Stimulated activated CD8-positive, alpha-beta memory T cell treated with anti-CD3 and anti-CD28 coated beads, Interleukin-12 subunit alpha, Interleukin-12 subunit beta, amount 100 ng/mL, for 4 hours (primary cell): ENCODE results near the gene OXGR1.
"Not testable (repeated sequence)": the region's sequence is repeated elsewhere in the genome, so short reads cannot be mapped to it uniquely, and the experiment has no call there.

ENCODE experiments used
- DNase-seq: peaks from one replicate; pipeline ENCODE4 v3.0.0-alpha.2; 2020; ENCODE audit warnings: low read depth

The OXGR1 gene

GRCh38 chr13:97005625-97006262 lies 11.5 kb upstream of the OXGR1 start:
- DNase-seq: no peak

- DNase-seq: no peak
These were observed 10.6 kb upstream of the OXGR1 start for GRCh38 chr13:97004886-97005285.

- no peak for DNase-seq
These were observed 10.0 kb upstream of the OXGR1 start for GRCh38 chr13:97004096-97004876.

GRCh38 chr13:97003071-97003470 lies 8.8 kb upstream of the OXGR1 start:
- DNase-seq: no peak

- DNase-seq: no peak
These were observed 8.3 kb upstream of the OXGR1 start for GRCh38 chr13:97002581-97002980.

- no peak for DNase-seq
These were observed 7.4 kb upstream of the OXGR1 start for GRCh38 chr13:97001636-97002035.

GRCh38 chr13:97000295-97000925 lies 6.1 kb upstream of the OXGR1 start:
- no peak for DNase-seq

- DNase-seq: no peak
These were observed 4.8 kb upstream of the OXGR1 start for GRCh38 chr13:96999091-96999490.

GRCh38 chr13:96998051-96998450 lies 3.8 kb upstream of the OXGR1 start:
- no peak for DNase-seq

GRCh38 chr13:96996886-96997285 lies 2.6 kb upstream of the OXGR1 start:
- DNase-seq: no peak

- DNase-seq: no peak
These were observed 1.8 kb upstream of the OXGR1 start for GRCh38 chr13:96996107-96996506.

- DNase-seq: no peak
These were observed 575 bp upstream of the OXGR1 start for GRCh38 chr13:96994858-96995243.

- no peak for DNase-seq
These were observed 651 bp downstream of the OXGR1 start for GRCh38 chr13:96993634-96994016.

GRCh38 chr13:96992633-96993032 lies 1.6 kb downstream of the OXGR1 start:
- no peak for DNase-seq

GRCh38 chr13:96991072-96991471 lies 3.2 kb downstream of the OXGR1 start:
- DNase-seq: no peak

GRCh38 chr13:96988441-96988840 lies 5.8 kb downstream of the OXGR1 start:
- no peak for DNase-seq

GRCh38 chr13:96984051-96984508 lies 10.2 kb downstream of the OXGR1 start:
- DNase-seq: no peak

- DNase-seq: no peak
These were observed 11.6 kb downstream of the OXGR1 start for GRCh38 chr13:96982672-96983071.

- DNase-seq: not testable (repeated sequence)
These were observed 14.4 kb downstream of the OXGR1 start for GRCh38 chr13:96979861-96980260.

GRCh38 chr13:96968027-96968426 lies 26.2 kb downstream of the OXGR1 start:
- DNase-seq: no peak

GRCh38 chr13:96967248-96967745 lies 27.0 kb downstream of the OXGR1 start:
- no peak for DNase-seq

GRCh38 chr13:96966415-96967102 lies 27.7 kb downstream of the OXGR1 start:
- DNase-seq: no peak
